GM20000 (cell line): ENCODE results near the gene GPX6.
A peak's percentile ranks its signal among the peaks of the same experiment; 100 is the strongest.

ENCODE experiments used
- DNase-seq: peaks from one replicate; pipeline ENCODE4 v3.0.0; 2012; ENCODE audit warnings: low spot score
- TF ChIP-seq, protein P1 (sequence below): IDR thresholded peaks from 2 replicates; pipeline ENCODE4 v1.5.1; 2012; ENCODE audit warnings: mild to moderate bottlenecking, control low read depth; ENCODE audit errors: extremely low read depth, missing control alignments

Gene GPX6

DNA sequence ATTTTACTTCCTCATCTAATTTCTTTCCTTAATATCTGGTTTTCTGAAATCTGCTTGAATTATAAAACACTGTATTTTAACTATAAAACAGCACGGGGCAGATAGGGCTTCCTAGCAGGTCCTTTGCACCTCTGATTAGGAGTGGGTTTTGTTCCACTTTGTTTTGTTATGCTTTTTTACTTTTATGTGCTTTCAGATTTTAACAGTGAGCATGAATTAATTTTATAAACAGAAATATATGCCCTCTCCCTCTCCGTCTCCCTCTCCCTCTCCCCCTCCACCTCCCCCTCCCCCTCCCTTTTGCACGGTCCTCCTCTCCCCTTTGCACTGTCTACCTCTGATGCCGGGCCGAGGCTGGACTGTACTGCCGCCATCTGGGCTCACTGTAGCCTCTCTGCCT, 14.3 kb downstream of the GPX6 start:
- TF ChIP-seq, protein P1, sequence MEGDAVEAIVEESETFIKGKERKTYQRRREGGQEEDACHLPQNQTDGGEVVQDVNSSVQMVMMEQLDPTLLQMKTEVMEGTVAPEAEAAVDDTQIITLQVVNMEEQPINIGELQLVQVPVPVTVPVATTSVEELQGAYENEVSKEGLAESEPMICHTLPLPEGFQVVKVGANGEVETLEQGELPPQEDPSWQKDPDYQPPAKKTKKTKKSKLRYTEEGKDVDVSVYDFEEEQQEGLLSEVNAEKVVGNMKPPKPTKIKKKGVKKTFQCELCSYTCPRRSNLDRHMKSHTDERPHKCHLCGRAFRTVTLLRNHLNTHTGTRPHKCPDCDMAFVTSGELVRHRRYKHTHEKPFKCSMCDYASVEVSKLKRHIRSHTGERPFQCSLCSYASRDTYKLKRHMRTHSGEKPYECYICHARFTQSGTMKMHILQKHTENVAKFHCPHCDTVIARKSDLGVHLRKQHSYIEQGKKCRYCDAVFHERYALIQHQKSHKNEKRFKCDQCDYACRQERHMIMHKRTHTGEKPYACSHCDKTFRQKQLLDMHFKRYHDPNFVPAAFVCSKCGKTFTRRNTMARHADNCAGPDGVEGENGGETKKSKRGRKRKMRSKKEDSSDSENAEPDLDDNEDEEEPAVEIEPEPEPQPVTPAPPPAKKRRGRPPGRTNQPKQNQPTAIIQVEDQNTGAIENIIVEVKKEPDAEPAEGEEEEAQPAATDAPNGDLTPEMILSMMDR: no peak
- DNase-seq: no peak

DNA sequence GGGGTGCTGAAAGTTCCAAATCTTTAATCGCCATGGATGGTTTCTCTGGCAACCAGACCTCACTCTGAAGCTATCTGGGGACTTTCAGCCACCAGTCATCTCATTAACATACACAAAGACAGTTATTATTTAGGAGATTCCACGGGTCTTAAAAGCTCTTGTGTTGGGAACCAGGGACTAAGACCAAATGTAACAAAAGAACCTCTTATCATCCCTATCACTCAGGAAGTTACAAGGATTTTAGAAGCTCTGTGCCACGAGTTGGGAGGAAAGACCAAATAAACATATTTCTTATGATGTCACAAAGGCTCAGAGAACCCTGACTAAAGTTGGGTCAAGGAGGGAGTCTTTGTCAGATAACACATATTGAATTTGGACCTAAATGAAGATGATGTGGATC, 17.7 kb downstream of the GPX6 start:
- TF ChIP-seq, protein P1: no peak
- no peak for DNase-seq

DNA sequence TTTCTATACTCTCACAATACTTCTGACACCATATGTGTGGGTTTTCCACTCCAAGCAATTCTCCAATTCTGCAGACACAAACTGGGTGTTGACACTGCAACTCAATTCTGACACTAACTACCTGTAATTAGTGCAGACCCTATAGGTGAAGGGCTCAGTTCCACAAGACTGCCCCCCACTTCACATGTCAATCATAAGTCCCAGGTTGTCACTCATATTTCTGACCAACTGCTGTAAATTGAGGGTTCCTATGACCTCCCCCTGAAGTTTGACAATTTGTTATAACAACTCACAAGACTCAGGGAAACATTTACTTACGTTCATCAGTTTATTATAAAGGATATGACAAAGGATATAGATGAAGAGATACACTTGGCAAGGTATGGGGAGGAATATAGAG, 18.3 kb downstream of the GPX6 start:
- TF ChIP-seq, protein P1: no peak
- no peak for DNase-seq

DNA sequence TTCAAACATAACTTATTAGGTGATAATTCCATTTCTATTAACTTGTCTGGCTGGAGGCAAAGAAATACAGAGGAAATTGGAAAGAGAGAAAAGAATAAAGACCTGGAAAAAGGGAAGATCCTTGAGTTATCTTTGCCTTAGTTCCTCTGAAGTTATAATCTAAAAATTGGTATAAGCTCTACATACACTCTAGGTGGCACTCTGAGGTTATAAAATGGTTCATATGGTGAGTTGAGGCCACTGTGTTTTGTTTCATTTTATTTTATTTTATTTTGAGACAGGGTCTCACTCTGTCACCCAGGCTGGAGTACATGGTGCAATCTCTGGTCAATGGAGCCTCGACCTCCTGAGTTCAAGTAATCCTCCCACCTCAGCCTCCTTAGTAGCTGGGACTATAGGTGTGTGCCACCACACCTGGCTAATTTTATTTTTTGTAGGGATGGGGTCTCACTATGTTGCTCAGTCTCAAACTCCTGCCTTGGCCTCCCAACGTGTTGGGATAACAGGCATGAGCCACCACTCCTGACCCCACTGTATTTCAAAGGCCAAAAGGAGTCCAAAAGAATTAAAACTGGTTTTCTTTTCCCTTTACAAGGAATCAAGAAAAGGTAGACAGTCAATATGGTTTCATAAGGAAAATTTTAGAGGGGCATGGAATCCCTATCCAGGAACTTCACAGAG, 19.4 kb downstream of the GPX6 start:
- TF ChIP-seq, protein P1: peak; percentile 4
- no peak for DNase-seq

DNA sequence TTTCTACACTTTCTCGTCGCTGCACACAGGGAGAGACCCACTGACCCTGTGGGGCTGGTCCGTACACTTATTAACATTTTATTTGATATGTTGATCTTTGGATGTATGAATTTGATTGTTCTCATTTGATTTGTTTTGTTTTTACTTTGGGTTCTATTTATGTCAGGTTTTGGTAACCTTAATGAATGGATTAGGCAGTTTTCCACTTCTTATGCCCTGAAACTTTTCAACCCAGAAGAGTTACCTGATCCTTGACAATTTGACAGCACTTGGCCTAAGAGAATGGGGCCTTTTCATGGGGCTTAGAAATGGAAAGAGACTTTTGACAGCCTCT, 23.6 kb downstream of the GPX6 start:
- DNase-seq: no peak
- TF ChIP-seq, protein P1: no peak

DNA sequence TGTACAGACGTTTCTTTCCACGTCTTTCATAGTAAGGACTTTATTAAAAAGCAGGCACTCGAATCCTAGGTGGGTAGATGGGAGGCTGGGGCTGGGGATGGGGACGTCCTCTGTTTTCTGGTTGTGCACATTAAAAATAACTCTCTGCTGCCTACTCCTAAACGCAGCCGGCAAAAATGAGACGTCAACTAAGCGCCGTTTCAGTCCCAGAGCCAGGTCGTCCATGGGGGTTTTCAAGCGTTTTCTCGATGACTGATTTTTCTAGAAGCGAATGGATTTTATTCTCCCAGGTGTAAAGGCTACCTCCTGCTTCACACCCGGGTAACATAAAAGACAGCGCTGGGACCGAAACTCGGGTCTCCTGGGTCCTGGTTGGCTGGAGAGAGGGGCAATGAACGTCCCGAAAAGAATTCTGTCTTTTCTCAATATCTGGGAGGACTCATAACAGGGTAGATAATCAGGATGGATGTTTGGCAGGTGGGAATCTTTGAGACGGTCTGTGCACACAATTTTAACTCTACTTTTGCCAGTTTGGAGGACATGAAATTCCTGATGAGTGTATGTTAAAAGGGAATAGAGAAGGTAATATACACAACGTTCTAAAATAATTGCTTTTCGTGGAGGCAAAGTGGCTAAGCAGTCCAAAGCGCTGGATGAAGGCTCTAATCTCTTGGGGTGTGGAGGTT, 25.2 kb downstream of the GPX6 start:
- TF ChIP-seq, protein P1: no peak
- DNase-seq: no peak

DNA sequence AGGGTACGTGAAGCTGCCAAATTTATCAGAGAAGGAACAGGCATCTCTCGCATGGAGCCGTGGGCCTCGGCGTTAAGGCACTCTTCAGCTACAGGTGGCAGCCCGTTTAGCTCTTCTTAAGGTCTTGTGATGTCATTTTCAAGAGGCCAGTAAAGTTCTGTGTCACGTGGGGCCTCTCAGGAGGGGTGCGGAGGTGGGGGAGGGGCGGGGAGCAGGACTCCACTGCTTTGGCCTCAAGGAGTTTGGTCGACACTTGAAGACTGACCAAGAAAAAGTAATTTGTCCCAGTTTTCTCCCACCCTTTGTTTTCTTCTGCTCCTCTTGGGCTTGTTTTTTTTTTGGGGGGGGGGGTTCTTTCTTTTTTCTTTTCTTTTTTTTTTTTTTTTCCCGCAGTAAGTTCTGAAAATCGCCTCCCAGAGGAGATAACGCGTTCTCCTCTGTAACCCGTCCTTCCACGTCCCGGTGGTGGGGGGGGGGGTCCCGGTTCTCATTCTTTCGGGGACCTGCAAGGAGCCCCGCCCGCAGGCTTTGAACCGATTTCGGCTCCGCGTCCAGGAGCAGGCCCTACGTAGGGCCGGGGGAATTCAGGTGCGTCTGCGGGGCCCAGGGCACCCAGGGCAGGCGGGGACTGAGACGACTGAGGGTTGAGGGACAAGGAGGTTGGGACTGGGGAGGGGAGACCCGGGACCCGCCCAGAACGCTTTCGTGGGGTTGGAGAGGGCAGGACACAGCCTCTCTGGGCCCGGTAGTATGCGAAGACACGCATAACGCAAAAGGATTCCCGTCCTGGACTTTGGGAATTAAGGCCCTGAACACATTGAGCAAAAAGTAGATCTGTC, 26.0 kb downstream of the GPX6 start:
- TF ChIP-seq, protein P1: no peak
- peak; percentile 75 for DNase-seq
